ENCODE measurements around the gene PLXDC2. TPM values are rescaled to one million over a fixed set of nuclear protein-coding genes. Genes with fewer than 3 reads are reported as not detected.
A peak's percentile ranks its signal among the peaks of the same experiment; 100 is the strongest.

The PLXDC2 gene
- total and polyA plus RNA-seq, 2 donors from 2014 or later = 11.9 to 42.1 TPM

DNA sequence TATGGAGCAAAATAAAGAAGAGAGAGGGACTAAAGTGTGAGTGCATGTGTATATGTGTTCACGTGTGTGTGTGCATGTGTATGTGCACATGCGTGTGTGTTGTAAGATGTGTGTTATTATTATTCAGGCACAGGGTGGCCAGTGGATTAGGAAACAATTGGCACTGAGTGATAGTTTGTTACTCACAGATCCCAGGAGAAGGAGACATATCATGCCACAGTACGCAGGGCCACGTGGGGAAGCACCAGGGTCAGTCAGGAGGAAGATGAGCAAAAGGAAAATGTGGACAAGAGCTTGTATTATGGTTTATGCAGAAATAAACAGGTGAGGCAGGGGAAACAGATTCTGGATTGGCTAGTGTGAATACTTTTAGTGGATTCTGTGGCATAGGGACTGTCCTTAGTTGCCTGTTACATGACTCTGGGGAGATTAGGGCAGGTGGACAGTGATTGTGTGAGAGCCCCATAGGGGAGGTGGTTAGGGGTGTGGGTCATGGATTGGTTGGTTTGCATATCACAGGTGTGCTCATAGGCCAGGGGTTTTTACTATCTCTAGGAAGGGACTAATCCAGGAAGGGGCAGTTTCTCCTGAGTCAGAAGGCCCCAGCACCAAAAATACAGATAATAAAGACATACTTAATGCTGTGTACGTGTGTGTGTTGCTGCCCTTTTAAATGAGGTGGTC lies 90.0 kb downstream of the PLXDC2 start:
- no peak overlapping the region for H3K27ac ChIP-seq (ENCODE audit: low read depth in 2 of 2, low read length in 2 of 2)
- FAIRE-seq = no peak

DNA sequence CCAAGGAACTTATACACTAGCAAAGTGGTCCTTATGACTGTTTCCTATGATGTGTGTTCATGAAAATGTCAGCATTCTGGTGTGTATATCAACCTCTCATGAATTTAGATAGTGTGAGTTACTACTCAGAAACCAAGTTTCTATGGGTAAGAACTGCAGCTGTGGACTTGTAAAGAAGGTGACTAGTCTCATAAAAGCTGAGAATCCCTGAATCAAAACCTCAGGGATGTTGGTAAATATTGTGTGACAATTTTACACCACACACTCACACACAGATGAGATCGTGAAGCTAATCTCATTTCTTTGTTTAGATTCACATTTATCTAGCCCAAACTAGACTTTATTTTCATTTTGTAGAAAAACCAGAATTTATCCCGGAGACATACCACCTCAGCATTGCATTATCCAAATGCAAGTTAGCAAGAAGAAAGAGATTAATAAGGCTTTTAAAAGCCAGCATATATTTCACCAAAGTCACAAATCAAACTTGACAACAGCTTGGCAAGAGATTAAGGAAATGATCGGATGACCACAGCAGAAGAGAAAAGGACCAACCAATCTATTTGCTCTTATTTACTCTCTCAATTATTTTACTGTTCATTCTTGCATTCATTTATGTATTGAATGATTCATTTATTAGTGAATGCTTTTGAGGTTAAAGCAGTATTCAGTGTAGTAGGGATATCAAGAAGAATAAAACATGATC lies 92.9 kb downstream of the PLXDC2 start:
- H3K4me1 ChIP-seq (ENCODE audit: control insufficient read depth in 2 of 3, insufficient read depth in 2 of 3, low read depth in 1 of 3, low read length in 3 of 3) = no peaks in the 10 kb centered on the region
- FAIRE-seq (no peak), DNase-seq (peak in 1 of 5 donors; percentile 41)
- TF ChIP-seq, protein P1, sequence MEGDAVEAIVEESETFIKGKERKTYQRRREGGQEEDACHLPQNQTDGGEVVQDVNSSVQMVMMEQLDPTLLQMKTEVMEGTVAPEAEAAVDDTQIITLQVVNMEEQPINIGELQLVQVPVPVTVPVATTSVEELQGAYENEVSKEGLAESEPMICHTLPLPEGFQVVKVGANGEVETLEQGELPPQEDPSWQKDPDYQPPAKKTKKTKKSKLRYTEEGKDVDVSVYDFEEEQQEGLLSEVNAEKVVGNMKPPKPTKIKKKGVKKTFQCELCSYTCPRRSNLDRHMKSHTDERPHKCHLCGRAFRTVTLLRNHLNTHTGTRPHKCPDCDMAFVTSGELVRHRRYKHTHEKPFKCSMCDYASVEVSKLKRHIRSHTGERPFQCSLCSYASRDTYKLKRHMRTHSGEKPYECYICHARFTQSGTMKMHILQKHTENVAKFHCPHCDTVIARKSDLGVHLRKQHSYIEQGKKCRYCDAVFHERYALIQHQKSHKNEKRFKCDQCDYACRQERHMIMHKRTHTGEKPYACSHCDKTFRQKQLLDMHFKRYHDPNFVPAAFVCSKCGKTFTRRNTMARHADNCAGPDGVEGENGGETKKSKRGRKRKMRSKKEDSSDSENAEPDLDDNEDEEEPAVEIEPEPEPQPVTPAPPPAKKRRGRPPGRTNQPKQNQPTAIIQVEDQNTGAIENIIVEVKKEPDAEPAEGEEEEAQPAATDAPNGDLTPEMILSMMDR (IDR thresholded peaks at IDR 0.05; ENCODE audit: borderline replicate concordance, extremely low read depth, insufficient read depth) = no peak
- H3K27ac ChIP-seq (ENCODE audit: low read depth in 2 of 2, low read length in 2 of 2) = no peak overlapping the region
- no peaks in the 10 kb centered on the region for H3K27me3 ChIP-seq (ENCODE audit: control insufficient read depth, insufficient read depth, low read length)
- H3K36me3 ChIP-seq (ENCODE audit: control insufficient read depth in 2 of 3, insufficient read depth in 3 of 3, low read length in 3 of 3) = no peaks in the 10 kb centered on the region
- no peaks in the 10 kb centered on the region for H3K9me3 ChIP-seq (ENCODE audit: control insufficient read depth in 2 of 3, insufficient read depth in 1 of 3, low read length in 3 of 3)
- no peak overlapping the region for H3K4me3 ChIP-seq (ENCODE audit: low read length in 3 of 3)
- H3K9ac ChIP-seq (ENCODE audit: low read length in 3 of 3) = no peak overlapping the region
- intact Hi-C loops (cut with DNase I) = no loop called here

More for the DNA sequence above, 90.0 kb downstream of the PLXDC2 start:
- Histone ChIP-seq H3K36me3 (ENCODE audit: control insufficient read depth in 2 of 3, insufficient read depth in 3 of 3, low read length in 3 of 3) (no peaks in the 10 kb centered on the region), H3K9ac (ENCODE audit: low read length in 3 of 3) (no peak overlapping the region), H3K4me1 (ENCODE audit: control insufficient read depth in 2 of 3, insufficient read depth in 2 of 3, low read depth in 1 of 3, low read length in 3 of 3) (no peaks in the 10 kb centered on the region), H3K4me3 (ENCODE audit: low read length in 3 of 3) (no peak overlapping the region), H3K9me3 (ENCODE audit: control insufficient read depth in 2 of 3, insufficient read depth in 1 of 3, low read length in 3 of 3) (no peaks in the 10 kb centered on the region), H3K27me3 (ENCODE audit: control insufficient read depth, insufficient read depth, low read length) (no peaks in the 10 kb centered on the region)
- DNase-seq = no peak
- intact Hi-C loops (cut with DNase I) = no loop called here
- TF ChIP-seq, protein P1 (IDR thresholded peaks at IDR 0.05; ENCODE audit: borderline replicate concordance, extremely low read depth, insufficient read depth) = no peak

DNA sequence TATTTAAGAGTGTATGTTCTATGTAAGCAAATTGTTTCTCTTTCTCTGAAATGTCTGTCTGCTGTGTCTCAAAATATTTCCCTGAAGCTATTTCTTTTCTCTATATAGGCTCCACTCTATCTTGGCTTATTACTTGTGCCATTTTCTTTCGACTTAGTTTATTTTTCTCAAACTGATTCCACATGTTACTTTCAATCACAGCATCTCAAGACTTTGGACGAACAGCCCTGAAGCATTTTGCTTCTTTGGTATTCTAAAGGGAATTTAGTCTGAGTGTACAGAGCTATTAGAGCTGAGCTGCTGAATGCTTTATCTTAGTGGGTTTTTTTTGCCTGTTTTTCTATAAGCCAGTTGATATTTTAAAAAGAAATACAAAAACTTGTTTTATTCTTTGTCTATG lies 95.7 kb downstream of the PLXDC2 start:
- DNase-seq (no peak), FAIRE-seq (no peak)
- TF ChIP-seq, protein P1 (IDR thresholded peaks at IDR 0.05; ENCODE audit: borderline replicate concordance, extremely low read depth, insufficient read depth) = no peak
- no peaks in the 10 kb centered on the region for H3K9me3 ChIP-seq (ENCODE audit: control insufficient read depth in 2 of 3, insufficient read depth in 1 of 3, low read length in 3 of 3)
- no peak overlapping the region for H3K9ac ChIP-seq (ENCODE audit: low read length in 3 of 3)
- H3K36me3 ChIP-seq (ENCODE audit: control insufficient read depth in 2 of 3, insufficient read depth in 3 of 3, low read length in 3 of 3) = no peaks in the 10 kb centered on the region
- no peak overlapping the region for H3K27ac ChIP-seq (ENCODE audit: low read depth in 2 of 2, low read length in 2 of 2)
- intact Hi-C loops (cut with DNase I) = no loop called here
- no peaks in the 10 kb centered on the region for H3K27me3 ChIP-seq (ENCODE audit: control insufficient read depth, insufficient read depth, low read length)
- H3K4me1 ChIP-seq (ENCODE audit: control insufficient read depth in 2 of 3, insufficient read depth in 2 of 3, low read depth in 1 of 3, low read length in 3 of 3) = no peaks in the 10 kb centered on the region
- no peak overlapping the region for H3K4me3 ChIP-seq (ENCODE audit: low read length in 3 of 3)

Measured in kidney (tissue), 14 donors.